ENCODE data around the gene CCDC177.

Gene CCDC177

GRCh38 chr14:69532561-69533340 is 41.9 kb downstream of the CCDC177 start:
- H3K4me3 ChIP-seq (ENCODE audit: low read depth, low read length): no peak overlapping the region

GRCh38 chr14:69531135-69531534 is 43.5 kb downstream of the CCDC177 start:
- no peak overlapping the region for H3K4me3 ChIP-seq (ENCODE audit: low read depth, low read length)

DNA sequence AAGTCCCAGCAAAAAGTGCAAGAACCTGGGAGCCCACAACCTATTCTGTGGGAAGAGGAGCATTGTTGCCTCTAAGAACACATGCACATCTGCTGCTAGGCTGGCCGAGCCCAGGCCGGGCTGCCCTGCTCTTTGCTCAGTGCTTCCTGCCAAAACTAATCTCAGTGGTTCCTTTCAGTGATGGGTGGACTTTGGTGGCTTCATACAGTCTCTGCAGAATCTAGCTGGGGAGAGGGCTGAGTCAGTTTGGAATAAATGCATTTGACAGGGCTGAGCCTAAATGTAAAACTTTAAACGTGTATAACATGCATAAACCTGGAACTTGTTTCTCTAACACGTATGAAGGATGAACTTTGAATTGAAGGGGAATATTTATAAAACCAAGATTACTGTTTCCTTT is 44.6 kb downstream of the CCDC177 start:
- H3K4me3 ChIP-seq (ENCODE audit: low read depth, low read length): no peak overlapping the region

DNA sequence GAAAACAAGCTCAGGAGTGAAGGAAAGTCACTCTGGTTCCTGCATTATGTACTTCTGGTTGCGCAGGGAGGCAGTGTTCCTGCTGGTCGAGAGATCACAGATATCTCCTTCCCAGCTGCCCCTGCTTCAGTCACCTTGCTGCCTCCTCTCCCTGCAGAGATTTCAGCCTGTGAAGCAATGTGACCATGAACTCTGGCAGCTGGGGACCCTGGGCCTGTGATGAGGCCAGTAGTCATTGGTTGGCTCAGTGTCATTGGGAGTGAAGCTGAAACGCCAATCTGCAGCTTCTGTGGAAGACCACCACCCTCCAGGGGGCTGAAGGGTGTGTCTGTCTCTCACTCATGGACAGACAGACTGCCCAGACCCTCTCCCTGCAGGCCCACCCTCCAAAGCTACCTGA is 45.1 kb downstream of the CCDC177 start:
- H3K4me3 ChIP-seq (ENCODE audit: low read depth, low read length): no peak overlapping the region

- no peak overlapping the region for H3K4me3 ChIP-seq (ENCODE audit: low read depth, low read length)
These were observed 45.7 kb downstream of the CCDC177 start for GRCh38 chr14:69528930-69529329.

- no peak overlapping the region for H3K4me3 ChIP-seq (ENCODE audit: low read depth, low read length)
These were observed 46.5 kb downstream of the CCDC177 start for GRCh38 chr14:69528143-69528542.

- no peak overlapping the region for H3K4me3 ChIP-seq (ENCODE audit: low read depth, low read length)
These were observed 47.0 kb downstream of the CCDC177 start for GRCh38 chr14:69527635-69528034.

DNA sequence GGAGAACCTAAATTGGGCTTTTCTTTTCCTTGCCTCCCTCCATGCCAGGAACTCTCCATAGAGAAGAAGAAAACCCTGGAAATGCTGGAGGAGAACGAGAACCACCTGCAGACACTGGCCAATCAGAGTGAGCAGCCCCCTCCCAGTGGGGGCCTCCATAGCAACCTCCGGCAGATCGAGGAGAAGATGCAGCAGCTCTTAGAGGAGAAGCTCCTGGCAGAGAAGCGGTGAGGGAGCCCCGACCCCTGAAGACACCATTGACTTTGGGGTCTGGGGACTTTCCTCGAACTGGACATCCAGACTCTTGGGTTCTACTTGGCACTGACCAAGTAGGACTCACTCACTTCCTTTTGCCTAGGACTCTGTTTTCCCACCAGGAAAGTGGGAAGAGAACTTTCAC is 48.8 kb downstream of the CCDC177 start:
- no peak overlapping the region for H3K4me3 ChIP-seq (ENCODE audit: low read depth, low read length)

DNA sequence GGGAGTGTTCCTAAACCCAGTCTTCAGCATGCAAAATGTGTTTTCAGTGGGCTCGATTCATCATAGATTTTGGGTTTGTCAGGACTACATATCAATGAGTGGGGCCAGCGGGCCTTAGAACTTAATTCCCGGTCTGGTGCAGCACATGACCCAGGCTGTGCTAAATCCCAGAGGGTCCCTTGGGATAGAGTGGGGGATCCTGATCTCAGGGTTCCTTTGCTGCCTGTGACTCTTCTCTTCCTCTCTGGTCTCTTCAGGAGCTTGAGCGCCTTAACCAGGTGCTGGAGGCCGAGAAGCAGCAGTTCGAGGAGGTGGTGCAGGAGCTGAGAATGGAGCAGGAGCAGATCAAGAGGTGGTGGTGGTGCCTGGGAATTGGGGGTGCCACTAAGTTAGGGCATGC is 52.6 kb downstream of the CCDC177 start:
- no peak overlapping the region for H3K4me3 ChIP-seq (ENCODE audit: low read depth, low read length)
